ENCODE results near the gene TSPAN3. TPM values are rescaled to one million over a fixed set of nuclear protein-coding genes. Genes with fewer than 3 reads are reported as not detected.

The TSPAN3 gene
- total RNA-seq, 1 donor from 2014 or later, result 288 TPM

DNA sequence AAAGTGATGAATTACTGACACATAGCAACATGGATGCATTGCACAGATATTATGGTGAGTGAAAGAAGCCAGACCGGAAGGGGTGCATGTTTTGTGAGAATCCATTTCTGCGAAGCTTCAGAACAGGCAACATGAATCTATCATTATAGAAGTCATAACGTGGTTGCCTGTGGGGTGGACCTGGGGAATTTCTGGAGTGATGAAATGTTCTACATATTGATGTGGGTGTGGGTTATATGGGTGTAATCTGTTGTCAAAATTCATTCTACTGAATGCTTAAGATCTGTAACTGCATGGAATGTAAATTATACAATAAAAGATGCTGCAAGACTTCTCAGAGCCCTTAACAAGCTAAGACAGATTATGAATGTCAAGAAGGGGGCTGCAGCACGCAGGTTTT is 25.2 kb upstream of the TSPAN3 start:
- TF ChIP-seq, protein P1, sequence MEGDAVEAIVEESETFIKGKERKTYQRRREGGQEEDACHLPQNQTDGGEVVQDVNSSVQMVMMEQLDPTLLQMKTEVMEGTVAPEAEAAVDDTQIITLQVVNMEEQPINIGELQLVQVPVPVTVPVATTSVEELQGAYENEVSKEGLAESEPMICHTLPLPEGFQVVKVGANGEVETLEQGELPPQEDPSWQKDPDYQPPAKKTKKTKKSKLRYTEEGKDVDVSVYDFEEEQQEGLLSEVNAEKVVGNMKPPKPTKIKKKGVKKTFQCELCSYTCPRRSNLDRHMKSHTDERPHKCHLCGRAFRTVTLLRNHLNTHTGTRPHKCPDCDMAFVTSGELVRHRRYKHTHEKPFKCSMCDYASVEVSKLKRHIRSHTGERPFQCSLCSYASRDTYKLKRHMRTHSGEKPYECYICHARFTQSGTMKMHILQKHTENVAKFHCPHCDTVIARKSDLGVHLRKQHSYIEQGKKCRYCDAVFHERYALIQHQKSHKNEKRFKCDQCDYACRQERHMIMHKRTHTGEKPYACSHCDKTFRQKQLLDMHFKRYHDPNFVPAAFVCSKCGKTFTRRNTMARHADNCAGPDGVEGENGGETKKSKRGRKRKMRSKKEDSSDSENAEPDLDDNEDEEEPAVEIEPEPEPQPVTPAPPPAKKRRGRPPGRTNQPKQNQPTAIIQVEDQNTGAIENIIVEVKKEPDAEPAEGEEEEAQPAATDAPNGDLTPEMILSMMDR (conservative IDR thresholded peaks at IDR 0.05), result no peak
- Mint-ChIP-seq H3K36me3 (no peaks in the 10 kb centered on the region), H3K27ac (peak overlapping the region; percentile 96), H3K27me3 (peaks cover 4% of the 10 kb centered on the region), H3K9me3 (no peaks in the 10 kb centered on the region), H3K4me1 (ENCODE audit: unreplicated experiment) (peaks cover 25% of the 10 kb centered on the region), H3K4me3 (peak overlapping the region; percentile 53)
- no peak for DNase-seq (ENCODE audit: extremely low spot score, unreplicated experiment)

DNA sequence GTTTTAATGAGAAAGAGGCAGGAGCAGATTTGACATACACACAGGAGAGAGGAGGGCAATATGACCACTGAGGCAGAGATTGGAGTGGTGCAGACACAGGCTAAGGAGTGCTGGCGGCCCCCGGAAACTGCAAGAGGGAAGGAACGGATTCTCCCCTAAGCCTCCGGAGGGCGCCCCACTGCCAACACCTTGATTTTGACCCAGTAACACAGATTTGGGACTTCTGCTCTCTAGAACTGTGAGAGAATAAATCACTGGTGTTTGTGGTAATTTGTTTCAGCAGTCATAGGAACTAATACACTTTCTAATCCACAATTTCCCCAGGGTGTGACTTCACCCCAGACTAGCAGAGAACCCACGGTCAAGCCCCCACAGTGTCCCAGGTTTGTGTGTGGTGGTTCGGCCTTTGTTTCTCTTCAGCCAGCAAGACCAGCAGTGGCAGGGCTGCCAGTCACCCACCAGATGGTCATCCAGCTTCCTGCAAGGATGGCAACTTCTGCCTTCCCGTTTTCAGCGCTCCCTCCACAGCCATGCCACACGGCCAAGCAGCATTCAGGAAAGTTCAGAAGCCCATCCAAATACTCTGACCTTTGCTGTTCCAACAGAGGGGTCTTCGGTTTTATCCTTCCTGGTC is 23.6 kb upstream of the TSPAN3 start:
- DNase-seq (ENCODE audit: extremely low spot score, unreplicated experiment), result no peak
- H3K4me1 Mint-ChIP-seq (ENCODE audit: unreplicated experiment), result peaks cover 25% of the 10 kb centered on the region
- peaks cover 4% of the 10 kb centered on the region for H3K27me3 Mint-ChIP-seq
- TF ChIP-seq, protein P1 (conservative IDR thresholded peaks at IDR 0.05), result peak; percentile 46
- H3K27ac Mint-ChIP-seq, result peak overlapping the region; percentile 91
- no peak overlapping the region for H3K4me3 Mint-ChIP-seq
- H3K9me3 Mint-ChIP-seq, result no peaks in the 10 kb centered on the region
- H3K36me3 Mint-ChIP-seq, result no peaks in the 10 kb centered on the region

DNA sequence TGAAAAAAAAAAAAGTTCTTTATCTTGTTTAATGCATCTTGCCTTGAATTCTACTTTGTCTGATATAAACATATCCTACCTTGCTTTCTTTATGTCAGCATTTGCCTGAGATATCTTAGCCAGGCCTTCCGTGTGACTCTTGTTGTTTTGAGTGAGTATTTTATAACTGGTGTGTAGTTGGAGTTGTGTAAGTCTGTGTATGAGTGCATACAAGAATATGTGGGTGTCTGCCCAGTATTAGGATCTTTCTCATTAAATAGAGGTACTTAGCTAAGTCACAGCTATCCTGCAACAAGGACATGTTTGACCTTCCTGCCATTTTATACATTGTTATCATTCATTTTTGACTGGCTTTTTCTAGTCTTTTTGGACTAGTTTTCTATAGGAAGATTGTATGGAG is 22.5 kb upstream of the TSPAN3 start:
- no peaks in the 10 kb centered on the region for H3K9me3 Mint-ChIP-seq
- no peaks in the 10 kb centered on the region for H3K36me3 Mint-ChIP-seq
- peaks cover 4% of the 10 kb centered on the region for H3K27me3 Mint-ChIP-seq
- TF ChIP-seq, protein P1 (conservative IDR thresholded peaks at IDR 0.05), result no peak
- no peak overlapping the region for H3K4me3 Mint-ChIP-seq
- no peak overlapping the region for H3K27ac Mint-ChIP-seq
- H3K4me1 Mint-ChIP-seq (ENCODE audit: unreplicated experiment), result peaks cover 25% of the 10 kb centered on the region
- no peak for DNase-seq (ENCODE audit: extremely low spot score, unreplicated experiment)

DNA sequence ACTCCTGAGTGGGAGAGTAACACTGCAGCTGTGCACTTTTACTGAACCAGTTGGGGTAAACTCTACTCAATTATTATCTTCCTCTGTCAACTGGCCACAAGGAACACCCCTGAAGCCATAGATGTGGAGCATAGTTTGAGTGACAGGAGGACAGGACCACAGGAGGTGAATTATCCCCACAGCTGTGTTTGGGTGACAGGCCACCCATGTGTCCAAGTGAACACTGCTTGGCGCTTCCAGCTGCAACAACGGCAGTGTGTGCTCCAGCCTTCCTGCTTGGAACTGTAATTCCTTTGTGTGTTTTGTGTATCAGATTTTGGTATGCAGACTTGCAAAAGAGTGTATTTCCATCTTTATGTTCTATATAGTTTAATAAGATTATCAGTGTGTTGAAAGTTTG is 20.2 kb upstream of the TSPAN3 start:
- no peak for DNase-seq (ENCODE audit: extremely low spot score, unreplicated experiment)
- peaks cover 1% of the 10 kb centered on the region for H3K27me3 Mint-ChIP-seq
- peaks cover 10% of the 10 kb centered on the region for H3K4me1 Mint-ChIP-seq (ENCODE audit: unreplicated experiment)
- H3K36me3 Mint-ChIP-seq, result no peaks in the 10 kb centered on the region
- no peak overlapping the region for H3K4me3 Mint-ChIP-seq
- no peaks in the 10 kb centered on the region for H3K9me3 Mint-ChIP-seq
- TF ChIP-seq, protein P1 (conservative IDR thresholded peaks at IDR 0.05), result no peak
- H3K27ac Mint-ChIP-seq, result no peak overlapping the region

DNA sequence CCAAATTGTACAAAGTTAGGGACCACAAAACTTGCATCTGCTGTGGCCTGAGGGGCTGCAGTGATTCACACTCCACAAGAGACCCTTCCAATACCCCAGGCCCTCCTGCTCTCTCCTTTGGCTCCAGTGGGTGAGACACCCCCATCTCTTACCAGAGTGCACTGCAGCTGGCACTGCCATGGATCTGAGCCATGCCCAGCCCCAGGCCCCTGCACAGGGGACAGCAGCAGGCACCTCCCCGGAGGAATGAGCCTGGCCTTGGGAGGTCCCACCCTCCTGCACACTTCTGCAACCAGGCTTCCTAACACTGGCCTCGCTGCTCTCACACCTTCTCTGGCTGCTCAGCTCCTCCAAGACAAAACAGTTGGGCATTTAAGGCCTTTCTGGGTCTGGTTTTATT is 16.3 kb upstream of the TSPAN3 start:
- Mint-ChIP-seq H3K27ac (no peak overlapping the region), H3K27me3 (no peaks in the 10 kb centered on the region), H3K4me1 (ENCODE audit: unreplicated experiment) (peaks cover 5% of the 10 kb centered on the region), H3K36me3 (no peaks in the 10 kb centered on the region), H3K9me3 (no peaks in the 10 kb centered on the region), H3K4me3 (no peak overlapping the region)
- no peak for DNase-seq (ENCODE audit: extremely low spot score, unreplicated experiment)
- TF ChIP-seq, protein P1 (conservative IDR thresholded peaks at IDR 0.05), result no peak
